NCI-H2227 (cell line): Measurements from ENCODE around the gene CDK6.

Experiments
- DNase-seq: peaks from one replicate; lab custom pipeline; 2025; ENCODE audit not compliant: unreplicated experiment; lab: John Stamatoyannopoulos, UW

Gene CDK6

DNA sequence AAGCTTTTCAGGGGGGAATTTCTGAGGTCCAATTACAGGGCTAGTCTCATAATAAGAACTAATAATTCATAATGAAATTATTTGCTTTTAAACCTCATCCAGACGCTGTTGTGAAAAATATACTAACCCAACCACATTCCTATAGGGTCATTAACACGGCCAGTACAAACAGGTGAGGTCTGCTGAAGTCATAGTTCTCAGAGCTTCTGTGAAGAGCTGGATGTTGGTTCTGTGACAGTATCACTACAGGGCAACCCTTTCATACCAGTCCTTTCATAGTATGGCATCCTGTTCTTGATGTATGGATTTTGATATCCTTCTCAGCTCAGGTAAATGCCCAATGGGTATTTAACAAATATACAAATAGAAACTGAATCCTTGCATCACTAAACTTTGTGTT lies 183.8 kb downstream of the CDK6 start:
- no peak for DNase-seq

- DNase-seq = no peak
Measured at GRCh38 chr7:92650391-92650790, 186.0 kb downstream of the CDK6 start.

DNA sequence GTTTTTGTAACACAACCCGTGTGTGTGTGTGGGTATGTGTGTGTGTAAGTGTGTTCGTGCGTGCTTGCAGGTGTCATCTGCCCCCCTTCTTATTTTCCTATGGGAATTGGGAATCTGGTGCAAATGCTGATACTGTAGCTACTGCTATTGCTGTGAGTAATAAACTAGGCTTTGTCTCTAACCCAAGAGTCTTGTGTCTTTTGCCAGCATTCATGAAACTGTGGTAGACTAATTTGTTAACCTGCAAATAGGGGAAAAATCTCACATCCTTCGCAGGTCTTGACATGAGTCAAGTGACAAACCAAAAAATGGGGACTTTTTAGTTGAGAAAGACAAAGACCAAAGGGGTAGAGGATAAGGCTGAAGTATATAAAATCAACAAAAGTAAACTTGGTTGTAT lies 188.3 kb downstream of the CDK6 start:
- no peak for DNase-seq

- no peak for DNase-seq
Measured at GRCh38 chr7:92647652-92648051, 188.7 kb downstream of the CDK6 start.

GRCh38 chr7:92647011-92647625 lies 189.3 kb downstream of the CDK6 start:
- DNase-seq = no peak

DNA sequence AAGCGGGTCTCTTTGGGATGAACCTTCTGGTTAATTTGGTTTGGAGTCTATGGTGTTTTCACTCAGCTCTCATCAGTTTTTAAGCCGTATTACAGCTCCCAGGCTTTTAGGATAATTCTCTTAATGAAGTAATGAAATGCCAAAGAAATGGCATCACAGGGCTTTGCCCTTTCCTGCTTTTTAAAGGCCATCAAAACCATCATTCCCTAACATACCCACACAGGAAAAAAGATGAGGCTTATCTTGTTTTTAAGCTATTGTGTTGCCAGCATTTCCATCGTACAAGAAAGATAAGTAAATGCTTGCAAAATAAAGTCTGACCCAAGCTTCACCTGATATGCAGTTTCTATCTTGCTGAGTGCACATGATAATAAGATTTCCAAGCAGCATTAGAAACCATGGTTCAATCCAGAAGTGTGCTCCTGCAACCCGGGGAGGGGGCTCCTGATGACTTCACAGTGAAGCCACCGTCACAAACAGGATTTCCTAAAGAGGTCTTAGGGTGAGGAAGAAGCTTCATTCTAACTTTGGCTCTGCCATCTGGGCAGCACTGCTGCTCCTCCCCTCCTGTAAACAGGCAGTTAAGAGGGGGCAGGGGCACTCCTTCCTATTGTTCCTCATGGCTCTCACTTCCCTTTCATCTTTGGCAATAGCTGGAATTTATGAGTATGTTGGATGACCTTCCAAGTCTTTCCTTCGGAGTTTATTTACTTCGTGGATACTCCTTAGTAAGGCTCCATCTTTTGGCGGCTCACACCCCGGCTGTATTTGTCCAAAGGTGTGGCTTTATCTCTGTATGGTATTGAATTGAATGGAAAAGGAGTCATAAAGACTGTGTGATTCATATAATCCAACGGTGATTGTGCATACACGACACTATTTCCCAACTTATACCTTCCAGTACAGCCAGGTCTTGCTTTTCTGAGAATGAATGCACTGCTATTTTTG lies 191.0 kb downstream of the CDK6 start:
- DNase-seq = peak; percentile 40

- no peak for DNase-seq
Measured at GRCh38 chr7:92644406-92645113, 191.8 kb downstream of the CDK6 start.

- DNase-seq = no peak
Measured at GRCh38 chr7:92643821-92644220, 192.6 kb downstream of the CDK6 start.

DNA sequence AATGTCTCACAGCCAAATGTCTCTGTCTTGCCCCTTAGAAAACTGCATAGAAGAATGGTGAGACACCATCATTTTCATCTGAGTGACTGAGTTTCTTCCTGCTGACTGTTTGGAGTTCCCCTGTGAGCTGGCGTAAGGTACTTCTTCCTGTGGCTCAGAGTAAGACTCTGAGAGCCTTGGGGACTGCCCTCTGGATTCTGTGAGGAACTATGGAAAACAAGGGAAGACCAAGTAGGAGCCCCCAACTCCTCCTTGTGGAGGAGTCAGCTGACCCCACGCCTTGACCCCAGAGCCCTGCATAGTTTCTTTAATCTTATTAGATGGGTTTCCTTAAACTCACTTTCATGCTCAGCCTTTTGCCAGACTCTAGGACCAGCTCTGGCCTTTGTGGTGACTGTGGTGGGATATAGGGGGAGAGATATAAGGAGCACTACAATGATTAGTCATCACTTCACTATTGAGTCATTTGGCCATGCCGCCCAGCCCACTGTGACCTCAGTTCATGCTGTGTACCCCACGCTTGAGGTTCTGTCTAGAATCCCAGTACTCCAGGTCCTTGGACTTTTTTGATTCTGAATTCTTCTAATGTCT lies 194.4 kb downstream of the CDK6 start:
- no peak for DNase-seq

DNA sequence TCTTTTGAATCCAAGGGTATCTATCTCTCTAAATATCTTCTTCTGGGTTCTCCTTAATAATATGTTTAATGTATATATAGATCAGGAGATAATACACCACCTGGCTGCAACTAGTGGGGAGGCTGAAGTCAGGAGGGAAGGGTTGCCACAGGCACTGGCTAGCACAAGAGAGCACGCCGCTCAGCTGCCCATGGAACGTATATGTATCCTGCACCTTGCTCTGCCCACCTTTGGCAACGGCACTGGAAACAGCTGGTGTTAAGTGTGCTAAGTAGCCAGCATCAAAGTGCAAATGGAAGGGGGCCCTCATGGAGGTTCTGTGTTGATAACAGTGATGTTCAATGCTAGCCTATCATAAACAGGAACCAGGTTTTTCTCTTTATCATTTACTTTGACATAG lies 196.4 kb downstream of the CDK6 start:
- DNase-seq = no peak

DNA sequence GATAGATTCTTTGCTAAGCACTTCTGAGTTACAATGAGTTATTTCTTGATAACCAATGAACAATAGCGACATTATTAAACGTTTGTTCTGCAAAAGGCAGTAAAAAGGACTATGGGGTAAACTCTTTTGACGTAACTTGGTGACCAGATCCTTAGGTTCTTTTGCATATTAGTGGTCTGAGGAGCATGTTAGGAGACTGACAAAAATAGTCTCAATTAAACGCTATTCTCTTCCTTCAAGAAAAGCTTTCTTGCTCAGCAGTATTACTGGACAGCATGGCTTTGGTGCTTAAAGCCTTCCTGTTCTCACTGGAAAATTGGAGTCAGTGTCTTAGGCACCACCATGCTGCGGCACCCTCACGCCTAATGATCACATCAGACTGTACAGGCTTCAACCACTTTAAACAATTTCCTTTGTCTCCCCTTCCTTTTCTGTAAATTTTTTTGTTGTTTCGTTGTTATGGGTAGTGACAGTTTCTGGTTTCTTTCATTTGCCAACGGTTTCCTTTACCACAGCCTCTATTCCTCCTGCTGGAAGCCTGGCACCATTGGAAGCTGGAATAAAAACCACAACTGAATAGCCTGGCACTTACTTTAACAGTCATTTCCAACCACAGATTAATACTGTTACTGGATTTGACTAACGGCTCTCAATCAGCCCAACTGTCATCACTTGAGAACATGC lies 197.0 kb downstream of the CDK6 start:
- DNase-seq = no peak

- no peak for DNase-seq
Measured at GRCh38 chr7:92636018-92636560, 200.3 kb downstream of the CDK6 start.

GRCh38 chr7:92635538-92635937 lies 200.8 kb downstream of the CDK6 start:
- no peak for DNase-seq

DNA sequence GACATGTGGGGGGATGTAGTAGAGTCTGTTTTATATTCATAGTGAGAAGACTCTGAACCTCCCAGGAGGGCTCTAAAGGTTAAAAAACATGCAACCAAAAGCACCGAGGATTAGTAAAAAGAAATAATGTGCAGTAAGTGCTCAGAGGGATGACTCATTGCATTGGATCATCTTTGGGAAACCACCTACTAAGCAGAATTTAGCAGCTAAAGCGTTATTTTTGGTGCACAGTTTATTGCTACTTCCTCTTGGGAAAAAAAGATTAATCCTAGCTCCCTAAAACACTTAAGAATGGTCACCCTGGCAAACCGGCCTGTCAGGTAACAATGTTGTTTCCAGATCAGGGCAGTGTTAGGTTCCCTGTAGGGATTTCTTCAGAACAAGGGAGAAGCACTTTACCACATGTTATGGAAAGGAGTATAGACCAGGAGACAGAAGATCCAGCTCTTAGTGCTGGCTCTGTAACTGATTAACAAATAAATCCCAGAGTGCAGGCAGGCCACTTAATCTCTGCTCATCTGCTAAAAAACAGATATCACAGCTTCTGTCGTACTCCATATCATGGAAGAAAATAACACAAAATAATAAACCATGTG lies 201.4 kb downstream of the CDK6 start:
- no peak for DNase-seq

- no peak for DNase-seq
Measured at GRCh38 chr7:92634205-92634604, 202.2 kb downstream of the CDK6 start.

DNA sequence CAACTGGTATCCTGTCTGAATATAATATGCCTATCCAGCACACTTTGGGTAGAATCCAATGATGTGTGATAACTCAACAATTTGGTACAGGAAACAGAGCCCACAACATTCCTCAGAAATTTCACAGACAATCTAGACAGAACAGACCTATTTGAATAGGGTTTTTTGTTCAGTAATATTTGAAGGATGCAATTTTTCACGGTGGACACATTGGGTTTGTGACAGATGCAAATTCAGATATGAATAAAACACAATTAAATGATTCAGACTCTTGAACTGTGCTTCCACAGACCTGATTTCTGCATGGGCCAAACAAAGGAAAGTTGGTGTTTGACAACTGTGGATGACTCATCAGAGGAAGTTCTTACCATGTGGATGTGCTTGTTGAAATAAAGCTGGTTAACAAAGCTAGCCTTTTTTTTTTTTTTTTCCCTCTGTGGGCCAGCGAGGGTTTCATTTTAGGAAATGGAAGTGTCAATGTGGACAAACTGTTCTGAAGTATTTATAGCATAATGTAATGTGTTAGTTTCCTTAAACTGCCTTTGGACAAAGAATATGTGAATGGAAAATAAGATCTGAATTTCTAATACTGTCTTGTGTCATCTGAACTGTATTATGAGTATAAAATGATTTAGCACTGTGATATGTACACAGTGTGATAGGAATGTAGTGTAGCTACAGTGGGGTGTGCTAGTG lies 203.0 kb downstream of the CDK6 start:
- no peak for DNase-seq

GRCh38 chr7:92632791-92633190 lies 203.6 kb downstream of the CDK6 start:
- no peak for DNase-seq

DNA sequence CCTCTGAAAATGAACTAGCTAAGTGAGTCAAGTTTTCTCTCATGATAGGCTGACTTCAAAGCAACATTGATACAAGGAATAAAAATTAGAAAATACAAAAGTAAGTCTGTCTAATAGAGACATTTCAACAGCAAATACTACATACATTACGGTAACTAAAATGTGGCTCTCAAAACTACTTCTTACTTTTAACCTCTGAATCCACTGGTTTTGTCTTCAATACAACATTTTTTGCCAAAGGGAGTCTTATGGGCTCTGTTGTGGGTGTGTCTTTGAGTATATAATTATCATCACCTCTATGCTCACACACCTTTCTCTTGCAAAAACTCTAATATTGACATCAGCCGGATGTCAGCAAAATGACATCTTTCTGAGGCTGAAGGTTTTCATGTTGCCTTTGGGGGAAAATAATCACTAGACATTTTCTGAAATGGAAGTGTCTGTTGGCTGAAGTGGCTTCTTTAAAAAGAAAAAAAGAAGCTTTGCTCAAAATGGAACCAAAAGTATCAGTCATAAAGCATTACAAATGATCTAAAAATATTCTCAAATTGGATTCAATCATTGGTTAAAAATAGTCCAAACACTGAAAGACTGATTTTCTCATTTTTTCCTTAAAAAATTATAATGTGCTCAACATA lies 204.4 kb downstream of the CDK6 start:
- DNase-seq = no peak
